Measurements from ENCODE around the gene SOX13.

DNA sequence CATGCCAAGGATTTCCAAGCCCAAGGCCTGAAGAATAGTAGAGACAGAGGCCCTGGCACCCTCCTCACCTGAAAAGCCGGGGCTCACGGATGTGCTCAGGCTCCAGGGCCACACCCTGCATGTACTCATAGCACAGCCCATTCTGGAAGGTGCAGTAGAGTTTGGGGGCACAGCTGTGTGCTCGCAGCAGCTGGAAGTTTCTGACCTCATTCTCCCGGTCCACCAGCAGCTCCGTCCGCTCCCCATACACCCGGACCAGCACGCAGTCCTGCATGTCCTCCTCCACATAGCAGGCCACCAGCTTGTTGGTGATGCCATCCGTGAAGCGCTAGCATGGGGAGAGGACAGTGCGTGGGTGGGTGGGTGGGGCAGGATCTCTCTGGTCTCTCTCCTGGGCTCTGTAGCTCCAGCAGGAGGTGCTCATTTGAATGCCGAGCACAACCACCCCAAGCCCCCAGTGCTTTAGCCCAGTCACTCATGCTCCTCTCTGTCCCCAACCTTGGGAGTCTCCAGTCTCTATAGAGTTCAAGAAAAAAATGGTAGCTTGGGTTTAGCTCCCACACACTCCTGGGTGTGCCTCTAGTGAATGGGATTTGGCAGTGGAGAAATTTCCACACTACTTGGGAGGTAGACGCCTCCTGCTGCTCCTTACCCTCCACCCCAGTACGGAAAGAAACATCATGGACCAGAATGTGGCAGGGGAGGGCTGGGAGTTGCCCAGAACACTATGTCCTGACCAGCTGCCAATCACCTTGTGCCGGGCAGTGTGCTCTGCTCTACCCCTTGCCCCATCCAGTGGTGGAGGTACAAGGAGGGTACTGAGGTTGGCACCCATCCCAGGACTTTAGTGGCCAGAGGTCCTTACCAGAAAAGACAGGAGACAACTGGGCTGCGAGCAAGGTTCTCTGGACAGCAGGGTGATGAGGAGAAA, 77.0 kb downstream of the SOX13 start:
- TF ChIP-seq, protein P1, sequence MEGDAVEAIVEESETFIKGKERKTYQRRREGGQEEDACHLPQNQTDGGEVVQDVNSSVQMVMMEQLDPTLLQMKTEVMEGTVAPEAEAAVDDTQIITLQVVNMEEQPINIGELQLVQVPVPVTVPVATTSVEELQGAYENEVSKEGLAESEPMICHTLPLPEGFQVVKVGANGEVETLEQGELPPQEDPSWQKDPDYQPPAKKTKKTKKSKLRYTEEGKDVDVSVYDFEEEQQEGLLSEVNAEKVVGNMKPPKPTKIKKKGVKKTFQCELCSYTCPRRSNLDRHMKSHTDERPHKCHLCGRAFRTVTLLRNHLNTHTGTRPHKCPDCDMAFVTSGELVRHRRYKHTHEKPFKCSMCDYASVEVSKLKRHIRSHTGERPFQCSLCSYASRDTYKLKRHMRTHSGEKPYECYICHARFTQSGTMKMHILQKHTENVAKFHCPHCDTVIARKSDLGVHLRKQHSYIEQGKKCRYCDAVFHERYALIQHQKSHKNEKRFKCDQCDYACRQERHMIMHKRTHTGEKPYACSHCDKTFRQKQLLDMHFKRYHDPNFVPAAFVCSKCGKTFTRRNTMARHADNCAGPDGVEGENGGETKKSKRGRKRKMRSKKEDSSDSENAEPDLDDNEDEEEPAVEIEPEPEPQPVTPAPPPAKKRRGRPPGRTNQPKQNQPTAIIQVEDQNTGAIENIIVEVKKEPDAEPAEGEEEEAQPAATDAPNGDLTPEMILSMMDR (IDR thresholded peaks at IDR 0.05; ENCODE audit: low read depth, low read length, poor library complexity, severe bottlenecking): no peak
- TF ChIP-seq EZH2phosphoT487 (IDR thresholded peaks at IDR 0.05; ENCODE audit: borderline replicate concordance, low read length): no peak

Measured in DOHH2 (cell line).